Small intestine (tissue), 7 donors: Measurements from ENCODE around the gene CAMK4. TPM values are rescaled to one million over a fixed set of nuclear protein-coding genes. Genes with fewer than 3 reads are reported as not detected.
A peak's percentile ranks its signal among the peaks of the same experiment; 100 is the strongest.

Experiments used
- DNase-seq, 2 donors: peaks; one replicate each; pipeline versions ENCODE4 v3.0.0 to v3.0.0-alpha.2; 2013
- FAIRE-seq: peaks from 2 replicates; lab custom pipeline; 2012; peaks lifted over from hg19 to GRCh38; lab: Jason Lieb, UNC
- H3K27ac ChIP-seq, 3 donors: one replicate each; pipeline ENCODE4 v1.5.1; 2013; ENCODE audit warnings: low read length in 2 of 3, mild to moderate bottlenecking in 2 of 3, control low read depth in 1 of 3, inconsistent platforms in 1 of 3, low read depth in 1 of 3, moderate library complexity in 1 of 3
- H3K27me3 ChIP-seq, 3 donors: one replicate each; pipeline ENCODE4 v1.6.1; 2013; ENCODE audit warnings: low read length in 3 of 3, inconsistent platforms in 1 of 3; ENCODE audit not compliant: control insufficient read depth in 3 of 3, insufficient read depth in 3 of 3
- H3K36me3 ChIP-seq, 3 donors: one replicate each; pipeline ENCODE4 v1.6.1; 2013; ENCODE audit warnings: low read length in 3 of 3, inconsistent platforms in 1 of 3, low read depth in 1 of 3, mild to moderate bottlenecking in 1 of 3, moderate library complexity in 1 of 3; ENCODE audit not compliant: control insufficient read depth in 3 of 3, insufficient read depth in 2 of 3
- H3K4me1 ChIP-seq, 3 donors: one replicate each; pipeline ENCODE4 v1.6.1; 2013; ENCODE audit warnings: low read length in 2 of 3, inconsistent platforms in 1 of 3, low read depth in 1 of 3, mild to moderate bottlenecking in 1 of 3, moderate library complexity in 1 of 3; ENCODE audit not compliant: control insufficient read depth in 3 of 3, insufficient read depth in 2 of 3
- H3K4me3 ChIP-seq, 3 donors: one replicate each; pipeline ENCODE4 v1.5.1; 2013; ENCODE audit warnings: low read length in 3 of 3, control low read depth in 1 of 3, inconsistent platforms in 1 of 3, low read depth in 1 of 3, mild to moderate bottlenecking in 1 of 3, moderate library complexity in 1 of 3
- H3K9me3 ChIP-seq, 2 donors: one replicate each; pipeline ENCODE4 v1.6.1; 2013; ENCODE audit warnings: low read depth in 1 of 2, low read length in 1 of 2; ENCODE audit not compliant: control insufficient read depth in 2 of 2, insufficient read depth in 1 of 2
- WGBS, 3 donors: extraction: QIAGEN DNeasy Blood & Tissue Kit; methylation state at CpG; one replicate each; pipeline ENCODE4 v1.1.7; 2013; 5-methylcytosine and 5-hydroxymethylcytosine counted together
- polyA plus RNA-seq, 4 donors: library from polyadenylated mRNA; stranded (reverse) in 3 of 4; unstranded in 1 of 4; fragments of 200-250 nt in 3 of 4; fragments of 120-200 nt in 1 of 4; gene quantifications; one replicate each; pipeline versions ENCODE4 v1.2.1 to v1.2.3, GENCODE V29; 2013
- donor health status: healthy with polysubstance abuse.
- donor health status: control.
- donor health status: control.
- donor health status: Bipolar disorder and iron deficiency.
- donor health status: healthy.

The CAMK4 gene
- polyA plus RNA-seq, 4 donors: 0.89 to 3.2 (median 2.2) TPM

DNA sequence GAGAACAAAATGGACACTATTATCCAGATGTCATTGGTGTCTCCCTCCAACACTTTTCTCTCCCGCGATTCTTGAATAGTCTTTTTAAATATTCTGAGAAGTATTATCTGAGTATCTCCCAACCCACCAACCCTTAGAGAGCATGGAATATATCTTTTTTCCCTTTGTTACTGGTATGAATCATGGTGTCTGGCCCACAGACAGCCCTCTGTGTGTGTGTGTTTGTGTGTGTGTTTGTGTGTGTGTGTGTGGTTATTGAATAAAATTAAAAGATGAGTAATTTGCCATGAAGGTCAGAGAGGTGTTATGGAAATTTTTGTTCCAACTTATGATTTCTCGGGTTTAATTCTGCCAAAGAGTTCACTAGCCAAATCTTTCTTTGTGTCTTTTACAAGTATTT lies 47.7 kb downstream of the CAMK4 start:
- Histone ChIP-seq H3K27me3 (no peaks in the 10 kb centered on the region), H3K4me3 (no peak overlapping the region), H3K9me3 (no peaks in the 10 kb centered on the region), H3K36me3 (no peaks in the 10 kb centered on the region), H3K4me1 (no peaks in the 10 kb centered on the region), H3K27ac (no peak overlapping the region)
- DNase-seq (no peak), FAIRE-seq (no peak)
- 89 to 91% (median 91%) methylated on average over 3 of the region's 3 CpGs for WGBS, 3 donors

DNA sequence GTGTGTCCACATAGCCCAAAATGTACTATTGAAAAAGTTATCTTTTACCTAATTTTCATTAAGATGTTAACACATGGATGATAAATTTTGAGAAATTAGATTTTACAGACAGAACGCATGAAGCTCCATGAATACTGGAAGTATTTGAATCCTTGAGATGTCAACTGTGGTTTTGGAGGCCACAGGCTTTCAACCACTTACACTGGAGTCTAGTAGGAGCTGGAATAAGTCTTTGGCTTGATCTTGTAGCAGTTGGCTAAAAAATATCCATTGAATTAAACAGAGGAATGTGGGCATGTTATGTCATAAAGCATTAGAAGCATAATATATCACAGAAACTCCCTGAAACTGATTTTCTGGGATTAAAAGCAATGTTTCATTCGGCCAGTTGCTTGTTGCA lies 52.9 kb downstream of the CAMK4 start:
- H3K4me3 ChIP-seq: no peak overlapping the region
- DNase-seq: no peak
- H3K27ac ChIP-seq: no peak overlapping the region
- peaks cover 0 to 4% (median 0%) of the 10 kb centered on the region in 3 donors for H3K4me1 ChIP-seq
- 81 to 92% (median 83%) methylated on average over 2 of the region's 2 CpGs for WGBS, 3 donors
- H3K27me3 ChIP-seq: no peaks in the 10 kb centered on the region
- no peaks in the 10 kb centered on the region for H3K9me3 ChIP-seq
- FAIRE-seq: no peak
- H3K36me3 ChIP-seq: no peaks in the 10 kb centered on the region

DNA sequence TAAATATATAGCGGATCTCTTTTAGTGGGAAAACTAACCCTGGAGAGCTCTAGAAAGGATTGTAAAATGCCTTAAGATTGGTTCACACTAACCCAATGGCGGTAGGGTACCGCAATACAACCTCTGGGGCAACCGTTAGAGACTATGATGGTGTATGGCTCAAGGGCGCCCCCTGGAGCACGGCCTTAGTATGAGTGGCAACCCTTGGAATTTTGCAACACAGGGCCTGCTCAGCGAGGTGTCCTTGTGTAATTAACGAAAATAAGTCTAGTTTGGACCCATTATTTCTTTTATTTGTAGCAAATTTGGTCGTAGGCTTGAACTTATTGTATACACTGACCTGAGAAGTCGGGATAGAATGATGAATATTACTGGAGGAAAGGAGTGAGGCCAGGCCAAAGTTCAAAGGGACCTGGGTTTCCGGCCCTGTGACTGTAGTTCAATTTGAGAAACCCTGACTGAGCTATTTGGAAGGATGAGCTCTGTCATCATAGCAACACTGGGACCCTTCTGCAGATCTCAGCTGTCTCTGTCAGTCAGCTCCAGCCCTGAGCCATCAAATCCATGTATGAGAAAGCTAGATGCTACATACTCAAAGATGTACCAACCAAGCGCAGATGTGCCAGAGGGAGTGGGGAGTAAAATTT lies 54.8 kb downstream of the CAMK4 start:
- Histone ChIP-seq H3K4me1 (peaks cover 0 to 4% (median 0%) of the 10 kb centered on the region in 3 donors), H3K36me3 (no peaks in the 10 kb centered on the region), H3K27ac (no peak overlapping the region), H3K4me3 (no peak overlapping the region), H3K9me3 (no peaks in the 10 kb centered on the region), H3K27me3 (no peaks in the 10 kb centered on the region)
- DNase-seq (peak; percentile 48 to 50), FAIRE-seq (no peak)
- 25 to 46% (median 28%) methylated on average over 12 of the region's 12 CpGs for WGBS, 3 donors

DNA sequence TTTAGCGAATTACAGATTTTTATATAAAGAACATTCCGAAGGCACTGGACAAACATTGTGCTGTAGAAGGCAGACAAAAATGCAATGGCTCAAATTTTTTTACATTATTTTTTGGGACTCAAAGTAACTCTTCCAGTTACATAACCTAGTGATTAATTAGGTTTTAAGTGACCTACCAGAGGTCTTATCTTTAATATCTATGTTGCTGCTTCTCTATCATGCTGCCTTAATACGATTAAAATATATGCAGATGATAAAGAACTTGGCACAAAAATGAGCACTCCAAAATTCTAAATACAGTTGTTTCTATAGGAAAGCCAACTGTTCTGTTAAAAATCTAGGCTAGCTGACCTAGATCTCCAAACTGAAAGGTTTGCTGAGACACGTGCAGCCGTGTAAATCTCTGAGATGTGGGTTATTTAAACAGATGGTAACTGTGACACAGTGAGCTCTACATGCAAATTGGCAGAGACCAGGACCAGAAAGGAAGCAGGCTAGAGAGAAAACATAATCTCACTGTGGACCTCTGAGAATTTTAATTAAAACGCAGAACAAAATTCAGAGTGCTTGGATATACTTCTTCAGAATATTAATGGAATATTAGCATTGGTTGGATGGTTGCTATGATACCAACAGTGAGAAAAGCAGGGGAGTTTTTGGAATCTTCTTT lies 56.2 kb downstream of the CAMK4 start:
- WGBS, 3 donors: 67 to 76% (median 76%) methylated on average over 6 of the region's 6 CpGs
- no peak for FAIRE-seq
- H3K9me3 ChIP-seq: no peaks in the 10 kb centered on the region
- no peaks in the 10 kb centered on the region for H3K27me3 ChIP-seq
- no peaks in the 10 kb centered on the region for H3K36me3 ChIP-seq
- H3K27ac ChIP-seq: no peak overlapping the region
- peaks cover 0 to 4% (median 0%) of the 10 kb centered on the region in 3 donors for H3K4me1 ChIP-seq
- no peak for DNase-seq
- no peak overlapping the region for H3K4me3 ChIP-seq

DNA sequence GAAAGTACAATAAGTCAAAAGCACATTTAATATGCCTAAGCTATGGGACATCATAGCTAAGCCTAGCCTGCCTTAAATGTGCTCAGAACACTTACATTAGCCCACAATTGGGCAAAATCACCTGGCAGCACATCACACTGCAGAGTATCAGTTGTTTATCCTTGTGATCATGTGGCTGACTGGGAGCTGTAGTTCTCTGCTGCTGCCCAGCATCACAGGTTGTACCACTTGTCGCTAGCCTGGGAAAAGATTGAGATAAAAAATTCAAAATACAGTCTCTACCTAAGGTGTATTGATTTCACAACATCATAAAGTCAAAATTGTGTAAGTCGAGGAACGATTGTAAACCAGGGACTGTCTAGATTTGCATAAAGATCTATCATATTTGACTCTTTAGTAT lies 58.6 kb downstream of the CAMK4 start:
- FAIRE-seq (no peak), DNase-seq (no peak)
- Histone ChIP-seq H3K4me3 (no peak overlapping the region), H3K4me1 (peaks cover 0 to 4% (median 0%) of the 10 kb centered on the region in 3 donors), H3K9me3 (no peaks in the 10 kb centered on the region), H3K27me3 (no peaks in the 10 kb centered on the region), H3K36me3 (no peaks in the 10 kb centered on the region), H3K27ac (no peak overlapping the region)
- WGBS, 3 donors: 80 to 89% (median 88%) methylated on average over 3 of the region's 3 CpGs

DNA sequence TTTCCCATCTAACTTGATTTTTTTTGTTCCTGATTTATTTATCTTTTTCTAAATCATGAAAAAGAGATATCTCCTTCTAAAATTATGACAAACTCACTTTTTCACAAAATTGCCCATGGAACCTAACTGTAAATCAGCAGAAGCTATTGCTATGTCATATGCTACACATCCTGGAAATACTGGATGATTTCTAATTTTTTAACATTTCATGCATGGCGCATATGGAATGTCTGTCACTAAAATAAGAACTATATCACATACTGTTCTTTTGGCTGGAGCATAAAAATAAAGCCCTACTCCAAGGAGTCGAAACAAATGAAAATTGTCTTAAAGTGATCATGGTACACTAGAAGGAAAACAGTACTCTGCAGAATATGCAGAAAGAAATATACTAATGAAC lies 60.6 kb downstream of the CAMK4 start:
- Histone ChIP-seq H3K4me3 (no peak overlapping the region), H3K9me3 (no peaks in the 10 kb centered on the region), H3K27ac (no peak overlapping the region), H3K36me3 (no peaks in the 10 kb centered on the region), H3K27me3 (no peaks in the 10 kb centered on the region), H3K4me1 (peaks cover 0 to 4% (median 0%) of the 10 kb centered on the region in 3 donors)
- DNase-seq (no peak), FAIRE-seq (no peak)
- 71 to 84% (median 77%) methylated on average over 2 of the region's 2 CpGs for WGBS, 3 donors

DNA sequence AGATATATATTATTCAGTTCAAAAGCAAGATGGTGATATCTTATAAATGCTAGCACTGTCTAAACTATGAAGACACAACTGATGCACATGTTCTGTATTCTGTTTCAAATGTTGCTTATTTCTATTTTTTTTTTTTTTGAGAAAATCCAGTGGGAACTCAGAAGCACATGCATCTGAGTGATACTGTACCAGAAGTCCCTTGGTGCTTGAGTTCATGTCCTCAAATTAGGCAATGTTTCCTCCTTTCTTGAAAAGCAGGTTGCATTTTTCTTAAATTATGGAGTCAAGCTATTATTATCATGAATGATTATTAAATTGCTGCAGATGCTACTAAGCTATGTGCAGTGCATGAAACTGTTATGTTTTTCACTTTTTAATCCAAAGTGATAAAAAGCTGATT lies 70.4 kb downstream of the CAMK4 start:
- peaks cover 0 to 10% of the 10 kb centered on the region in 2 donors for H3K9me3 ChIP-seq
- DNase-seq (no peak), FAIRE-seq (no peak)
- no peaks in the 10 kb centered on the region for H3K27me3 ChIP-seq
- no peaks in the 10 kb centered on the region for H3K36me3 ChIP-seq
- no peak overlapping the region for H3K4me3 ChIP-seq
- H3K27ac ChIP-seq: no peak overlapping the region
- no peaks in the 10 kb centered on the region for H3K4me1 ChIP-seq

DNA sequence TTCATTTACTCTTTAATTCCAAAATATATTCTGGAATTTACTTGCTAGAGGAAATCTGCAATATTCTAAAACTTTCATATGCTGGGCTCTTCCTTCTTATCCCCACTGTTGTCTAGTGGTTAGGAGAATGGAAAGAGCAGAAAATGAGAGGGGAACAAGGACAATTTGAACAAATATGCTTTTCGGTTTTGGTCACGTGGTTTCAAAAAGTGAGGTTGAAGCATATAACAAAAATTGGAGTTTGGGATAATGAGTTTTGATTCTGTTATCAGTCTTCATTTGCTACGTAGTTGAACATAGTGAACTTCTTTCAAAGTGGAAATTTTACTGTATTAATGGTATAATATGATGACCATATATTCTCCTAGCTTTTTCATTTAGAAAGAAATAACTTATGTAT lies 71.5 kb downstream of the CAMK4 start:
- 81 to 89% (median 84%) methylated on average over 3 of the region's 3 CpGs for WGBS, 3 donors
- no peak for FAIRE-seq
- no peak overlapping the region for H3K4me3 ChIP-seq

More for the DNA sequence above, 71.5 kb downstream of the CAMK4 start:
- Histone ChIP-seq H3K9me3 (peaks cover 0 to 10% of the 10 kb centered on the region in 2 donors), H3K36me3 (no peaks in the 10 kb centered on the region), H3K27ac (no peak overlapping the region), H3K4me1 (no peaks in the 10 kb centered on the region), H3K27me3 (no peaks in the 10 kb centered on the region)
- no peak for DNase-seq
